Neural cell (in vitro differentiated cells): ENCODE measurements around the gene HOXA3. TPM values are rescaled to one million over a fixed set of nuclear protein-coding genes. Genes with fewer than 3 reads are reported as not detected.

Experiments
- H2AFZ ChIP-seq: fragments of 200-600, 300-800 bp; sonication (generic), shearing (Covaris generic); 2 replicates; pipeline ENCODE4 v1.6.0; 2014; ENCODE audit warnings: low read depth, mild to moderate bottlenecking, antibody characterized with exemption, low read length, moderate library complexity
- H3F3A ChIP-seq: fragments of 200-600 bp; shearing (Covaris generic); 2 replicates; pipeline ENCODE4 v1.6.1; 2016; ENCODE audit warnings: mild to moderate bottlenecking, moderate library complexity, mixed read lengths, antibody characterized with exemption, low read length; ENCODE audit not compliant: insufficient read depth, poor library complexity, severe bottlenecking
- H3K27ac ChIP-seq: fragments of 200-600, 300-800 bp; sonication (generic), shearing (Covaris generic); 2 replicates; pipeline ENCODE4 v1.5.1; 2014; ENCODE audit warnings: mild to moderate bottlenecking, low read length, moderate library complexity
- H3K27me3 ChIP-seq: fragments of 300-800, 200-600 bp; sonication (generic), shearing (Covaris generic); 2 replicates; pipeline ENCODE4 v1.6.0; 2014; ENCODE audit warnings: mild to moderate bottlenecking, low read depth, low read length, moderate library complexity; ENCODE audit not compliant: insufficient read depth
- H3K36me3 ChIP-seq: fragments of 300-800, 200-600 bp; sonication (generic), shearing (Covaris generic); 2 replicates; pipeline ENCODE4 v1.5.1; 2014; ENCODE audit warnings: mild to moderate bottlenecking, antibody characterized with exemption, low read length, moderate library complexity; ENCODE audit not compliant: insufficient read depth
- H3K4me2 ChIP-seq: fragments of 300-800, 200-600 bp; sonication (generic), shearing (Covaris generic); 2 replicates; pipeline ENCODE4 v1.6.0; 2014; ENCODE audit warnings: mild to moderate bottlenecking, low read length
- H3K4me3 ChIP-seq: fragments of 300-800, 200-600 bp; sonication (generic), shearing (Covaris generic); 2 replicates; pipeline ENCODE4 v1.5.1; 2014; ENCODE audit warnings: mild to moderate bottlenecking, low read length, moderate library complexity
- H3K79me2 ChIP-seq: fragments of 200-600 bp; shearing (Covaris generic); replicated peaks from 2 replicates; pipeline ENCODE4 v1.6.0; 2014; ENCODE audit warnings: mild to moderate bottlenecking, low read length, moderate library complexity; ENCODE audit not compliant: insufficient read depth
- H3K9ac ChIP-seq: fragments of 300-800, 200-600 bp; sonication (generic), shearing (Covaris generic); 2 replicates; pipeline ENCODE4 v1.6.1; 2016; ENCODE audit warnings: mild to moderate bottlenecking, low read length, mixed read lengths
- H3K9me2 ChIP-seq: fragments of 200-600 bp; shearing (Covaris generic); 2 replicates; pipeline ENCODE4 v1.6.1; 2016; ENCODE audit warnings: mild to moderate bottlenecking, low read length, mixed read lengths; ENCODE audit not compliant: insufficient read depth
- H3K9me3 ChIP-seq: fragments of 200-600, 300-800 bp; sonication (generic), shearing (Covaris generic); 2 replicates; pipeline ENCODE4 v1.6.1; 2016; ENCODE audit warnings: mild to moderate bottlenecking, mixed run types, low read length, moderate library complexity, mixed read lengths
- H4K20me1 ChIP-seq: fragments of 200-600 bp; shearing (Covaris generic); 2 replicates; pipeline ENCODE4 v1.6.1; 2016; ENCODE audit warnings: mild to moderate bottlenecking, mixed run types; ENCODE audit not compliant: insufficient read depth
- CTCF ChIP-seq: fragments of 450-650 bp; IDR thresholded peaks from 2 replicates; pipeline ENCODE4 v1.5.1; 2014; ENCODE audit warnings: antibody characterized with exemption, mild to moderate bottlenecking, moderate library complexity; ENCODE audit not compliant: poor library complexity, severe bottlenecking
- EP300 ChIP-seq: fragments of 450-650 bp; conservative IDR thresholded peaks from 2 replicates; pipeline ENCODE4 v1.6.1; 2014; ENCODE audit warnings: antibody characterized with exemption, mild to moderate bottlenecking, moderate library complexity; ENCODE audit not compliant: poor library complexity, severe bottlenecking
- EZH2 ChIP-seq: fragments of 200-600, 300-800 bp; shearing (Covaris generic), sonication (generic); IDR thresholded peaks from 2 replicates; pipeline ENCODE4 v1.6.1; 2014; ENCODE audit warnings: antibody characterized with exemption, low read length, borderline replicate concordance, mild to moderate bottlenecking; ENCODE audit not compliant: insufficient read depth, poor library complexity, severe bottlenecking
- MXI1 ChIP-seq: fragments of 450-650 bp; conservative IDR thresholded peaks from 2 replicates; pipeline ENCODE4 v1.6.1; 2014; ENCODE audit warnings: antibody characterized with exemption, mild to moderate bottlenecking; ENCODE audit not compliant: poor library complexity, severe bottlenecking
- POLR2AphosphoS5 ChIP-seq: IDR thresholded peaks from 2 replicates; pipeline ENCODE4 v1.6.1; 2012
- RAD21 ChIP-seq: fragments of 450-650 bp; conservative IDR thresholded peaks from 2 replicates; pipeline ENCODE4 v1.6.1; 2014; ENCODE audit warnings: antibody characterized with exemption, mild to moderate bottlenecking, moderate library complexity
- SMC3 ChIP-seq: fragments of 450-650 bp; conservative IDR thresholded peaks from 2 replicates; pipeline ENCODE4 v1.6.1; 2014; ENCODE audit warnings: antibody characterized with exemption, mild to moderate bottlenecking, moderate library complexity; ENCODE audit not compliant: poor library complexity
- TAF1 ChIP-seq: IDR thresholded peaks from 2 replicates; pipeline ENCODE4 v1.6.1; 2012; ENCODE audit warnings: low read depth
- polyA plus RNA-seq: library from polyadenylated mRNA; depleted of rRNA; stranded (reverse); fragments of >200 nt; gene quantifications from 2 replicates; pipeline ENCODE4 v1.2.3, GENCODE V29; 2014
- TF ChIP-seq, protein P1 (sequence below): IDR thresholded peaks from 2 replicates; pipeline ENCODE4 v1.6.1; 2012; ENCODE audit warnings: borderline replicate concordance

Gene HOXA3
- polyA plus RNA-seq, 1 donor from 2014 or later, result not detected

- Histone ChIP-seq H3K36me3 (no peaks in the 10 kb centered on the region), H3K4me2 (peak overlapping the region; percentile 5), H2AFZ (no peak overlapping the region), H3K4me3 (peak overlapping the region; percentile 56), H3F3A (no peaks in the 10 kb centered on the region), H3K9ac (no peak overlapping the region), H3K27me3 (peaks cover 100% of the 10 kb centered on the region), H4K20me1 (no peaks in the 10 kb centered on the region), H3K79me2 (no peaks in the 10 kb centered on the region), H3K27ac (no peak overlapping the region), H3K9me3 (peaks cover 29% of the 10 kb centered on the region), H3K9me2 (no peaks in the 10 kb centered on the region)
- no peak for TF ChIP-seq MXI1
- TF ChIP-seq SMC3, result no peak
- no peak for TF ChIP-seq POLR2AphosphoS5
- peak; percentile 18 for TF ChIP-seq EZH2
- no peak for TF ChIP-seq RAD21
- no peak for TF ChIP-seq CTCF
Observed at GRCh38 chr7:27151341-27151930, 947 bp downstream of the HOXA3 start.

DNA sequence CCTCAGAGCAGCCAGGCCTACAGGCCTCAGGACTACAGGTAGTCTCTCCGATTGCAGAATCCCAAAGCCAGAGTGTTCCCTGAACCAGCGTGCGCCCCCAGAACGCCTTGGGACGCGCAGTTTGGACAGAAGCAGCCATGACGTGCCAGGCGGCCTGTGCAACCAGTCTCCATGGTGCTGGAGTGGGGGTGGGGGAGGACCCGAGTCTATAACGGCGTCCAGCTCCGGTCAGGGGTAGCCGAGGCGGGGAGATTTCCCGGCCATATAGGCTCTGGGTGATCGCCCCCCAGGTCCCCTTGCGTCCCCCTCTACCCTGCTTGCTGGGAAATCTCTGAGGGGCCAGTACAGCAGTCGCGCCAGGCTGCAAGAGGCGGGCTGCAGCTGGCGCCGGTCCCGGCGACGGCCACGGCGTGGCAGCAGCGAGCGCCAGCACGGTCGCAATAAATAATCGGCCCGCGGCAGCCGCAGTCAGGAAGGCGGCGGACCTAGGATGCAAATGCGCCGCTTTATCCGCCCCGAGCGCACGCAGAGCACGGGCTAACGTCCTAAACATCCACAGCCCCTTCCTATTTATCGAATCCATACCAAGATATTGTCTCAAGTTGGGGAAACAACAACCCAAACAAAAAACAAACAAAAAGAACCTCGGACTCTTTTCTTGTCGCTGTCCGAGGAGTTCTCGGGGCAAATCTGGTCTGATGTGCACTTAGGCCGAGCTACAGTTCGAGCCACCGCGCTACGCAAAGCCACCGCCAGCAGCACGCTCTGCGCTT lies 1.6 kb downstream of the HOXA3 start:
- no peak overlapping the region for H3K9ac ChIP-seq
- H3K27me3 ChIP-seq, result peaks cover 100% of the 10 kb centered on the region
- H3K4me2 ChIP-seq, result peak overlapping the region; percentile 5
- TF ChIP-seq SMC3, result peak; percentile 80
- TF ChIP-seq RAD21, result peak; percentile 60
- TF ChIP-seq POLR2AphosphoS5, result peak; percentile 31
- TF ChIP-seq, protein P1, sequence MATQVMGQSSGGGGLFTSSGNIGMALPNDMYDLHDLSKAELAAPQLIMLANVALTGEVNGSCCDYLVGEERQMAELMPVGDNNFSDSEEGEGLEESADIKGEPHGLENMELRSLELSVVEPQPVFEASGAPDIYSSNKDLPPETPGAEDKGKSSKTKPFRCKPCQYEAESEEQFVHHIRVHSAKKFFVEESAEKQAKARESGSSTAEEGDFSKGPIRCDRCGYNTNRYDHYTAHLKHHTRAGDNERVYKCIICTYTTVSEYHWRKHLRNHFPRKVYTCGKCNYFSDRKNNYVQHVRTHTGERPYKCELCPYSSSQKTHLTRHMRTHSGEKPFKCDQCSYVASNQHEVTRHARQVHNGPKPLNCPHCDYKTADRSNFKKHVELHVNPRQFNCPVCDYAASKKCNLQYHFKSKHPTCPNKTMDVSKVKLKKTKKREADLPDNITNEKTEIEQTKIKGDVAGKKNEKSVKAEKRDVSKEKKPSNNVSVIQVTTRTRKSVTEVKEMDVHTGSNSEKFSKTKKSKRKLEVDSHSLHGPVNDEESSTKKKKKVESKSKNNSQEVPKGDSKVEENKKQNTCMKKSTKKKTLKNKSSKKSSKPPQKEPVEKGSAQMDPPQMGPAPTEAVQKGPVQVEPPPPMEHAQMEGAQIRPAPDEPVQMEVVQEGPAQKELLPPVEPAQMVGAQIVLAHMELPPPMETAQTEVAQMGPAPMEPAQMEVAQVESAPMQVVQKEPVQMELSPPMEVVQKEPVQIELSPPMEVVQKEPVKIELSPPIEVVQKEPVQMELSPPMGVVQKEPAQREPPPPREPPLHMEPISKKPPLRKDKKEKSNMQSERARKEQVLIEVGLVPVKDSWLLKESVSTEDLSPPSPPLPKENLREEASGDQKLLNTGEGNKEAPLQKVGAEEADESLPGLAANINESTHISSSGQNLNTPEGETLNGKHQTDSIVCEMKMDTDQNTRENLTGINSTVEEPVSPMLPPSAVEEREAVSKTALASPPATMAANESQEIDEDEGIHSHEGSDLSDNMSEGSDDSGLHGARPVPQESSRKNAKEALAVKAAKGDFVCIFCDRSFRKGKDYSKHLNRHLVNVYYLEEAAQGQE, result no peak
- no peak for TF ChIP-seq TAF1
- TF ChIP-seq CTCF, result peak; percentile 85
- no peak for TF ChIP-seq MXI1
- peak; percentile 36 for TF ChIP-seq EZH2
- TF ChIP-seq EP300, result no peak
- no peak overlapping the region for H2AFZ ChIP-seq
- H3K79me2 ChIP-seq, result no peaks in the 10 kb centered on the region
- no peaks in the 10 kb centered on the region for H3K9me2 ChIP-seq
- no peaks in the 10 kb centered on the region for H4K20me1 ChIP-seq
- peak overlapping the region; percentile 56 for H3K4me3 ChIP-seq
- H3K9me3 ChIP-seq, result peaks cover 26% of the 10 kb centered on the region
- H3K36me3 ChIP-seq, result no peaks in the 10 kb centered on the region
- no peak overlapping the region for H3K27ac ChIP-seq
- no peaks in the 10 kb centered on the region for H3F3A ChIP-seq
